ENCODE data around the gene BRF1. TPM values are rescaled to one million over a fixed set of nuclear protein-coding genes. Genes with fewer than 3 reads are reported as not detected.

BRF1 gene
- total RNA-seq, 1 experiment from 2014 or later: 41.2 TPM

- ChIA-PET RAD21 (ENCODE audit: low non-redundant PET in 1 of 2, low total read pairs in 2 of 2, uncharacterized antibody in 2 of 2, unreplicated experiment in 2 of 2) (no interaction called here), POLR2A (no interaction called here), CTCF (interaction anchor here (1.5 kb wide), 1 partner anchor 13 kb away, joined by 5 read pairs; the partner anchor contains the start of gene BTBD6)
- Histone ChIP-seq H3K4me2 (ENCODE audit: low read length) (no peak overlapping the region), H3K4me3 (replicated peaks in 1 of 2; ENCODE audit: low read depth in 1 of 2, low read length in 2 of 2) (no peak overlapping the region), H3K27me3 (ENCODE audit: insufficient read depth, low read length) (no peaks in the 10 kb centered on the region), H3K4me1 (ENCODE audit: control insufficient read depth in 1 of 2, insufficient read depth in 2 of 2, low read length in 2 of 2) (no peaks in the 10 kb centered on the region), H3K79me2 (ENCODE audit: insufficient read depth, low read length) (no peaks in the 10 kb centered on the region), H3K9ac (ENCODE audit: low read length) (no peak overlapping the region), H3K36me3 (ENCODE audit: control insufficient read depth in 1 of 2, insufficient read depth in 2 of 2, low read length in 2 of 2) (no peaks in the 10 kb centered on the region), H3K27ac (ENCODE audit: low read depth, low read length) (no peak overlapping the region), H3K9me3 (ENCODE audit: control insufficient read depth in 1 of 2, insufficient read depth in 1 of 2, low read depth in 1 of 2, low read length in 2 of 2) (no peaks in the 10 kb centered on the region), H3K9me2 (ENCODE audit: insufficient read depth) (no peaks in the 10 kb centered on the region), H4K20me1 (ENCODE audit: insufficient read depth) (no peaks in the 10 kb centered on the region), H2AFZ (ENCODE audit: low read depth, low read length, poor library complexity, severe bottlenecking) (no peak overlapping the region)
- intact Hi-C loops (cut with micrococcal nuclease): no loop called here
- BruUV-seq (replicated peaks): no TSS peak
- DNase-seq (ENCODE audit: low read depth, low spot score) (no peak), ATAC-seq (no peak)
- no peak for TF ChIP-seq EZH2phosphoT487 (IDR thresholded peaks at IDR 0.05; ENCODE audit: borderline replicate concordance)
- no peak for TF ChIP-seq FOSL1 (IDR thresholded peaks at IDR 0.05; ENCODE audit: low read depth)
- TF ChIP-seq TCF7L2 (IDR thresholded peaks at IDR 0.05; ENCODE audit: borderline replicate concordance, extremely low read depth, insufficient read depth, insufficient read length): no peak
- TF ChIP-seq, protein P1, sequence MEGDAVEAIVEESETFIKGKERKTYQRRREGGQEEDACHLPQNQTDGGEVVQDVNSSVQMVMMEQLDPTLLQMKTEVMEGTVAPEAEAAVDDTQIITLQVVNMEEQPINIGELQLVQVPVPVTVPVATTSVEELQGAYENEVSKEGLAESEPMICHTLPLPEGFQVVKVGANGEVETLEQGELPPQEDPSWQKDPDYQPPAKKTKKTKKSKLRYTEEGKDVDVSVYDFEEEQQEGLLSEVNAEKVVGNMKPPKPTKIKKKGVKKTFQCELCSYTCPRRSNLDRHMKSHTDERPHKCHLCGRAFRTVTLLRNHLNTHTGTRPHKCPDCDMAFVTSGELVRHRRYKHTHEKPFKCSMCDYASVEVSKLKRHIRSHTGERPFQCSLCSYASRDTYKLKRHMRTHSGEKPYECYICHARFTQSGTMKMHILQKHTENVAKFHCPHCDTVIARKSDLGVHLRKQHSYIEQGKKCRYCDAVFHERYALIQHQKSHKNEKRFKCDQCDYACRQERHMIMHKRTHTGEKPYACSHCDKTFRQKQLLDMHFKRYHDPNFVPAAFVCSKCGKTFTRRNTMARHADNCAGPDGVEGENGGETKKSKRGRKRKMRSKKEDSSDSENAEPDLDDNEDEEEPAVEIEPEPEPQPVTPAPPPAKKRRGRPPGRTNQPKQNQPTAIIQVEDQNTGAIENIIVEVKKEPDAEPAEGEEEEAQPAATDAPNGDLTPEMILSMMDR (IDR thresholded peaks at IDR 0.05 in 2 of 3, conservative IDR thresholded peaks at IDR 0.05 in 1 of 3; ENCODE audit: borderline replicate concordance in 1 of 3, insufficient read depth in 1 of 3, low read depth in 2 of 3, low read length in 2 of 3): no peak
- TF ChIP-seq, protein P2, sequence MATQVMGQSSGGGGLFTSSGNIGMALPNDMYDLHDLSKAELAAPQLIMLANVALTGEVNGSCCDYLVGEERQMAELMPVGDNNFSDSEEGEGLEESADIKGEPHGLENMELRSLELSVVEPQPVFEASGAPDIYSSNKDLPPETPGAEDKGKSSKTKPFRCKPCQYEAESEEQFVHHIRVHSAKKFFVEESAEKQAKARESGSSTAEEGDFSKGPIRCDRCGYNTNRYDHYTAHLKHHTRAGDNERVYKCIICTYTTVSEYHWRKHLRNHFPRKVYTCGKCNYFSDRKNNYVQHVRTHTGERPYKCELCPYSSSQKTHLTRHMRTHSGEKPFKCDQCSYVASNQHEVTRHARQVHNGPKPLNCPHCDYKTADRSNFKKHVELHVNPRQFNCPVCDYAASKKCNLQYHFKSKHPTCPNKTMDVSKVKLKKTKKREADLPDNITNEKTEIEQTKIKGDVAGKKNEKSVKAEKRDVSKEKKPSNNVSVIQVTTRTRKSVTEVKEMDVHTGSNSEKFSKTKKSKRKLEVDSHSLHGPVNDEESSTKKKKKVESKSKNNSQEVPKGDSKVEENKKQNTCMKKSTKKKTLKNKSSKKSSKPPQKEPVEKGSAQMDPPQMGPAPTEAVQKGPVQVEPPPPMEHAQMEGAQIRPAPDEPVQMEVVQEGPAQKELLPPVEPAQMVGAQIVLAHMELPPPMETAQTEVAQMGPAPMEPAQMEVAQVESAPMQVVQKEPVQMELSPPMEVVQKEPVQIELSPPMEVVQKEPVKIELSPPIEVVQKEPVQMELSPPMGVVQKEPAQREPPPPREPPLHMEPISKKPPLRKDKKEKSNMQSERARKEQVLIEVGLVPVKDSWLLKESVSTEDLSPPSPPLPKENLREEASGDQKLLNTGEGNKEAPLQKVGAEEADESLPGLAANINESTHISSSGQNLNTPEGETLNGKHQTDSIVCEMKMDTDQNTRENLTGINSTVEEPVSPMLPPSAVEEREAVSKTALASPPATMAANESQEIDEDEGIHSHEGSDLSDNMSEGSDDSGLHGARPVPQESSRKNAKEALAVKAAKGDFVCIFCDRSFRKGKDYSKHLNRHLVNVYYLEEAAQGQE (IDR thresholded peaks at IDR 0.05; ENCODE audit: low read depth): no peak
- TF ChIP-seq JUND (IDR thresholded peaks at IDR 0.05): no peak
- no peak for TF ChIP-seq CEBPB (IDR thresholded peaks at IDR 0.05; ENCODE audit: low read depth)
- no peak for TF ChIP-seq RAD21 (IDR thresholded peaks at IDR 0.05; ENCODE audit: low read depth)
- TF ChIP-seq ELF1 (IDR thresholded peaks at IDR 0.05; ENCODE audit: borderline replicate concordance, low read depth): no peak
- TF ChIP-seq SIN3A (IDR thresholded peaks at IDR 0.05; ENCODE audit: low read depth): no peak
- TF ChIP-seq ATF3 (IDR thresholded peaks at IDR 0.05): no peak
- no peak for TF ChIP-seq EZH2 (IDR thresholded peaks at IDR 0.05)
- no peak for TF ChIP-seq EGR1 (IDR thresholded peaks at IDR 0.05; ENCODE audit: low read depth)
- TF ChIP-seq, protein P3, sequence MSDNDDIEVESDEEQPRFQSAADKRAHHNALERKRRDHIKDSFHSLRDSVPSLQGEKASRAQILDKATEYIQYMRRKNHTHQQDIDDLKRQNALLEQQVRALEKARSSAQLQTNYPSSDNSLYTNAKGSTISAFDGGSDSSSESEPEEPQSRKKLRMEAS (IDR thresholded peaks at IDR 0.05): no peak
- no peak for TF ChIP-seq ZFX (IDR thresholded peaks at IDR 0.05)
- no peak for TF ChIP-seq YY1 (IDR thresholded peaks at IDR 0.05; ENCODE audit: extremely low read depth, insufficient replicate concordance, low read depth, low read length)
Measured at GRCh38 chr14:105260959-105261358, 39.8 kb downstream of the BRF1 start.

Data from HCT116 (cell line).